HG03159 (cell line): ENCODE measurements around the gene GNAL.
"Not testable (repeated sequence)": the region's sequence is repeated elsewhere in the genome, so short reads cannot be mapped to it uniquely, and the experiment has no call there.

Experiments
- ATAC-seq: cut with Tn5 transposase; IDR thresholded peaks from one replicate; pipeline ENCODE4 v1.9.1; 2021; ENCODE audit warnings: mild to moderate bottlenecking, moderate library complexity; ENCODE audit not compliant: unreplicated experiment

GNAL gene

DNA sequence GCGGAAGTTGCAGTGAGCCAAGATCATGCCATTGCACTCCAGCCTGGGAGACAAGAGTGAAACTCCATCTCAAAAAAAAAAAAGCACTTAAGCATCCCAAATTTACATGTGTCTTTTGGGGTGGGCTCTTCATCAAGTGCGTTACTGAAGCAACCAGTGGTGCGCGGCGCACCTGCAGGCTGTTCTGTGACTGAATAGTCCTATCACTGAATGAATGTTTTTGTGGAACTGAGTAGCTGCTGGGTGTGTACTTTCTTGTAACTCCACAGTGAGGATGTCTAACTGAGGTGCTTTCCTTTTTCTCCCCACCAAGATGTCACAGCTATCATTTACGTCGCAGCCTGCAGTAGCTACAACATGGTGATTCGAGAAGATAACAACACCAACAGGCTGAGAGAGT lies 179.2 kb downstream of the GNAL start:
- no peak for ATAC-seq

DNA sequence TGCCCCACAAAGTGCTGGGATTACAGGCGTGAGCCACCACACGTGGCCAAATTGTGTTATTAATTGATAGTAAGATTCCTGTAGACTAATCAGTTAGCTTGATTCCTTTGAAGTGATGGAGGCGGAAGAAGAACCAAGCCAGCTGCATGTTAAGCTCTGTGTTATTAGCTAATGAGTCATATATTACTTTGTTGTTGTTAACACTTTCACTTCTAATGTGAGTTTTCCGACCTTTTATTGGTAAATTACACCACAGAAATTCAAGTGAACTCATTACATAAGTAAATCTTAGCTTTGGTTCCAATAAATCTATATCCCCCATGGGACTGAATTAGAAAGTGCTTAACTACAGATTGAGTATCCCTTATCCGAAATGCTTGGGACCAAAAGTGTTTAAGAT lies 182.4 kb downstream of the GNAL start:
- no peak for ATAC-seq

DNA sequence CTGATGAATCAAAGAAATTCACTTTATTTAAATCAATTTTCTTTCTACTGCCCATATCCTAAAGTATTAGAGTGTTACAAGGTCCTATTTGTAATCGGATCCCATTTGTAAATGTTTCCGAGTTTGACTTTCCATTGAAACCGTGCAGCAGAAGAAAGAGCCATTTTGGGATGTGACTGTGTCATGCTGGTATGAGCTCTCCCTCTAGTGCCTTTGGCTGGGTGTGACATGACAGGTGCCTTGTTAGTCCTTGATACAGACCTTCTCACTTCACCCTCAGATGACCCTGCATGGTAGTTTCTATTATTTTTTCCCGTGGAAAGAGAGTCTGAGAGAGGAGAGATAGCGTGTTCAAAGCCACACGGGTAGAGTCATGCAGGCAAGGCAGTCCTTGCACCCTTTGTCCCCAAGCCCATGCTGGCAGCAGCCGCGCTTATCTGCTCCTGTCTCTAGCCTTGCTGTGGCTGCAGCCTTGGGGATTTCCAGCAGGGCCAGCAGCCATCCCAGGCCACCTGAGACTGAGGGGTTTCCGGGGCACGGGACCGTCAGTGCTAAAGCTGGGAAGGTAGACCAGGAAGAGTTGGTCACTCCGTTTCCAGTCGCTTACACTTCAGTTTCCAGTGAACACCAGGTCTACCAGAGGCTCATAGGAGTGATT lies 183.5 kb downstream of the GNAL start:
- no peak for ATAC-seq

DNA sequence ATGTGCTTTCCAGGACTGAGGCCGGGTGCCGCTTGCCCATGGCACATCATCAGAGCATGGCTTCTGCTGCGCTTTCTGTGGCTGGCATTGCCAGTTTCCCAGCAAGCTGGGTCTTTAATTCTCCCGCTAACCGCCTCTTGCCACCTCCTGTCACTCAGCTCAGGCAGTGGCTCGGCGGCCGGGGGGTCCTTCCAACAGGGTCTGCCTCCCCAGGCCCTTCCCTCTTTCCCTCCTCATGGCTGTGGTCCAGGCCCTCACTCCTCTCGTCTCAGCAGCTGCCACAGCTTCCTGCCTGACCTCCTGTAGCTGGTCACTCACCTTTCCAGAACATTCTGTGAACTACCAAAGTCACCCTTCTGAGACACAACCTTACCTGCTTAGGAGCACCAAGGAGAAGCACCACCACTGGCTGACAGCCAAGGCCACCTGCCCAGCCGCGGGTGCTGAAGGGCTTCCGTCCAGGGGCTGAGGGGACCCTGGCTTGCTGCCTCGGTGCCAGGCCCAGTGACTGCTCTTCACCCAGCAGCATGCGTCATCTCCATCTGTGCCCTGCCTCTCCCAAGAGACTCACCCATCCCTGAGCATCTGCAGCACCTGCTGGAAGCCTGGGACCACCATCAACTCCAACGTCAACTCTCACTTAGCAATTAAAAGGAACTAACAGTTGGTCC lies 184.7 kb downstream of the GNAL start:
- ATAC-seq: no peak

DNA sequence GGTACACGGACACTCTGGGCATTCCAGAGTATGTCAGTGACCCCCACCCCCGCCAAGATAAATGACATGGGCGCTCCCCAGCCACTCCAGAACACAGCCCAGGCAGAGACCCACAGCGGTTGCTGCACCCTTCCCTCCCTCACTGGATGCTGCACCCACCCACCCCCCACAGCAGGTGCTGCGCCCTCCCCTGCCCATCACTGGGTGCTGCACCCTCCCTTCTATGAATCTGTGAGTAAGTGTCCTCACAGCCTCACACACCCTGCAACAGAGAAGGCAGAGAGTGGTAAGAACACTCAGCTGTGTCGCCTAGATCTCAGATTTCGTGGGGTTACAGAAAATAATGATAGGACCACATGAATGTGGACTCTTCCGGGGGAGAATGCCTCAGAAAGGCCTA lies 185.6 kb downstream of the GNAL start:
- ATAC-seq: no peak

DNA sequence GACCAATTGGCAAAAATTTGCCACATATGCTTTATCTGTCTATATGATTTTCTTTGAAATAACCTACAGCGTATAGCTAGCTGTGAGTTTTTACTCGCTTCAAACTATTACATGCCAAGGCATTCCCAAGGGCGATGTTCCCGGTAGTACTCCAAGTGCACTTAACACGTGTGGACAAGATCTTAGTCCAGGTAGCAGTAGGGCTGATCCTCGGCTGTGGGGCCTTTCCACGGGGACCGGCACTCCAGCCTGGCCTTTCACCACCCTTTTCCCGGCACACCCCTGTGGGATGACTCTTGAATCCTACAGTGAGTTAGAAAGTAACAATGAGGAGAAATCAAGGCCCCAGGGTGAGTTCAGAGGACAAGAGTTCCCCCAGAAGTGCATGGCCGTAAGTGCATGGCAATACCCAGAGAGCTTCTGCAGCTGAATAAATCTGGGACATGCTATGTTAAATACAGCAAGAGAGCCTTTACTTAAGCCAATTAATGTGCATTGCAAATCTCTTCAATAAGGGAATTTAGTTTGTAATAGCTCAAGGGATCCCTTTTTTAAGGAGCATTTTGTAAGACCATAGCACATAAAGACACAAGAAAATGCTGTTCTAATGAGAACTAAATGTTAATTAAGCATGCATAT lies 188.6 kb downstream of the GNAL start:
- ATAC-seq: no peak

DNA sequence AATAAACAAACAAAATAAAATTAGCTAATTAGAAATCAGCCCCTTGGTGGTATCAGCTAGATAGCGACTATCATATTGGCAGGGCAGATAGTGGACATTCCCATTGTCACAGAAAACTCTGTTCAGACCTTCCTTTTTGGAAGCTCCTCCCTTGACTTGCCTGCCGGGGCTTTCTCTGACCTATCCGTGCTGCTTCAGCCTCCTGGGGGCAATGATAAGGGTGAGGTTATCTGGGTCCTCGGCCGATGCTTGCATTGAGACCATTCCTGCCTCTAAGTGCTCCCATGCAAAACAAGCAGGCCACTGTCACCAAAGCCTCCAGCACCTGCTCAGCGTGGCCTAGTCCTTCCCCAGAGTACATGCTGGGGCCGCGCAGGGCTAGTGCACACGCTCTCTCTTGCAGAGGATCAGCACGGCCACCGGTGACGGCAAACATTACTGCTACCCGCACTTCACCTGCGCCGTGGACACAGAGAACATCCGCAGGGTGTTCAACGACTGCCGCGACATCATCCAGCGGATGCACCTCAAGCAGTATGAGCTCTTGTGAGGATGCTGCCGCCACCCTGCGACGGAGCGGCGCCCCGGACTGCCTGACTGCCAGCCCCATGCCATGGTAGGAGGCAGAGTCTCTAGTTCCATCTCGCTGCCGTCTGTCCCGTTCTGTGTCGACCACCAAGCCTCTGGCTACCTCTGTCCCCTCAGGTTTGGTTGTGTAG lies 191.7 kb downstream of the GNAL start:
- no peak for ATAC-seq

DNA sequence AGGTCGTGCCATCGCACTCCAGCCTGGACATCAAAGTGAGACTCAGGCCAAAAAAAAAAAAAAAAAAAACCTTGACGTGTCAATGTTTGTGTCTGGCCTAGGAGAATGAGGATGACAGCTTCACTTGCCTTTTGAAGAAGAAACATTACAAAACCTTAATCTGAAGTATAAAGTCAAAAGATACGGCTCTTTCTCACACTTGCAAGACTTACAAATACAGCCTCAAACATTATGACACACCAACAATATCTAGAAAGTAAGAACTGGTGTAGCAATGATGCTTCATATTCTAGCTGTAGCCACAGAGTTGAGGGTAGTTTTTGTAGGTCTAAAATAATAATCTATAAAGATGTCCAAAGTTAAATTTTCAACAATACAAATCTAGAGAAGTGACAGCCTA lies 193.6 kb downstream of the GNAL start:
- ATAC-seq: no peak

DNA sequence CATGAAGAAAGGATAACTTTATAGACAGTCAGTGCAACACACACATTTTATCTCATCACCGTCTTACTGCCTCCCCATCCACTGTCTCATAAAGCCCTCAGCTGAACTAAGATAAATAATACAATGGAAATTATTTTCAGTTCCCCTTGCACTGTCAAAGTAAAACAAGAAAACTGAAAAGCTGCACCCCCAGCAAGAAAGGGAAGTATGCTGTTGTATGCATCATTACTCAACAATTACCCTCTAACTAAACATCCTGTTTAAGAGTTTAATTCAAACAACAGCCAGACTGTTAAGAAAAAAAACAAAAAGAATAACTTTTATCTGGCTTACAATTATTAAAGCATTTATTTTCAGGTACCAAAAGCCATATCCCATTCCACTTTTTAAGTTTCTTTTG lies 194.1 kb downstream of the GNAL start:
- ATAC-seq: peak; percentile 91

DNA sequence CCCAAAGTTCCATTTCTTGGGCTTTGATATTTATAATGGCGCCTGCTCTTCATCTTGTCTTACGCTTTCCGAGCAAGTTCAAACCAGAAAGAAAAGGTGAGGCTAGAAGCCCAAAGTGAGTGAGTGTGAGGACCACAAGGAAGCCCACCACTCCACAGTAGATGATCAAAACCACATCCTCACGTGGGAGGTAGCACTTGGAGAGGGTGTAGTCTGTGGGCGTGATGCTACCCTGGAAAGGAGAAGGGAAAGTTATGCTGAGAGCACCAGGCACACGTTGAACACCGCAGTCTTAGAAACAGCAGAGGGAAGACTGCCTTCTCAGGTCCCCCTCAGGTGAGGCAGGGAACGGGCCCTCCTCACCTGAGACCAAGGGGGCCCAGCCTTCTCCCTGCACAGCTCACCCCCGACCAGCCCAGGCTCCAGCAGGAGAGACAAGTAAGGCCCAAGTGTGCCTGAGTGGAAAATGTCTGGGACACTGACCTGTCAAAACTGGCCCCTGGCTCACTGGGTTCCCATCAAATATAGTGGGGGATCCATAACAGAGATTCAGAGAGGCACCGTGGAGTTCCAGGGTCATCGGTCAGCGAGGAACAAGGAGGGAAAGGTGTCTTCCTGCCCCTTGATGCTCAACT lies 195.4 kb downstream of the GNAL start:
- no peak for ATAC-seq

DNA sequence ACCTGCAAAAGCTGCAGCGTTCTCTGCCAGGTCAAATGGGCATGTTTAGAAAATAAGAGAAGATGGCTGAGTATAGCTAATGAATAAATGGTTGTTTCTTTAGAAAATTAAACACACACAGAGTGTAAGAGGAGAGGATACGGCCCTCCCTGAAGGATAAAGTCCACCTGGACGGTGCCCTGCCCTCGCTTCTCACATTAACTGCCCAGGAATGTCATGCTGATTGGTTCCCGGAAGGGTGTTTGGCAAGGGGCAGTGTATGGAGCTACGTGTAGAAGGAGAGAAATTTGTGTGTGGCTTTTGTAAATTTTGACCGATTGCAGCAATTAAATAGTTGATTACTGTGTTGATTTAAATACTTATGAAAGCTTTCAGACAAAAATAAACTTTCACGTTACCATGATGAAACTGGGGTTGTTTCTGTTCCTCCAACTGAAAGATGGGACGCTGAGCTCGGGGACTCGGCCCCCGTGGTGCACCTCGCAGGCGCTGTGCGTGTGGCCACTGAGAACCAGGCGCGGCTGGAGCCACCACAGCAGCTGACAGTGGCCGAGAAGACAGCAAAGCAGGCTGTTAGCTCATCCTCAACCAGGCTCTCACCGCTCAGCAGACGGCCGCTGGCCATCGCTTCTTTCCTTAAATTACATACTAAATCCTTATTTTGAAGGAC lies 196.3 kb downstream of the GNAL start:
- ATAC-seq: no peak

DNA sequence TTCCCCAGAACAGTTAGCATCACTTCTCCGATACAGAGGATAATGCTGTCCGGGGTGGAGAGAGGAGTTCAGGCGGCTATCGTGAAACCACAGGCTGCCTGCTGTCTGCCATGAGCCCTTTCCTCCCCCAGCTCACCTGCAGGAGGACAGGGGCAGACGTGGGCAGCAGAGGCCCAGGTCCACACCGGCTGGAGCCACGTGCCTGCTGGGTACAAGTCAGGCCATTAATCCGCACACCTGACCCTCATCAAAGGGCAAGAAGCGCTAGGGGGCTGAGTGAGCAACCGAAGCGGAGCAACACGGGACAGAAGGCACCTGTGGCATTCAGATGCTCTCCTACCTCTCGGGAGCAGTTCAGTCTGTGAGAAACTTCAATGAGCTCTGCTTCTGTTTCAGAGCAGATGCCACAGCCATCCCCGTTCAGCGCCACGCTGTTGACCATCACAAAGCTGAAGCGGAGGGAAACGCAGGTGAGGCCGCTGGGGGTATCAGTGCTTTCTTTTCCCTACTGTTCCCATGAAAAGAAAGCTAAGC lies 197.6 kb downstream of the GNAL start:
- ATAC-seq: no peak

DNA sequence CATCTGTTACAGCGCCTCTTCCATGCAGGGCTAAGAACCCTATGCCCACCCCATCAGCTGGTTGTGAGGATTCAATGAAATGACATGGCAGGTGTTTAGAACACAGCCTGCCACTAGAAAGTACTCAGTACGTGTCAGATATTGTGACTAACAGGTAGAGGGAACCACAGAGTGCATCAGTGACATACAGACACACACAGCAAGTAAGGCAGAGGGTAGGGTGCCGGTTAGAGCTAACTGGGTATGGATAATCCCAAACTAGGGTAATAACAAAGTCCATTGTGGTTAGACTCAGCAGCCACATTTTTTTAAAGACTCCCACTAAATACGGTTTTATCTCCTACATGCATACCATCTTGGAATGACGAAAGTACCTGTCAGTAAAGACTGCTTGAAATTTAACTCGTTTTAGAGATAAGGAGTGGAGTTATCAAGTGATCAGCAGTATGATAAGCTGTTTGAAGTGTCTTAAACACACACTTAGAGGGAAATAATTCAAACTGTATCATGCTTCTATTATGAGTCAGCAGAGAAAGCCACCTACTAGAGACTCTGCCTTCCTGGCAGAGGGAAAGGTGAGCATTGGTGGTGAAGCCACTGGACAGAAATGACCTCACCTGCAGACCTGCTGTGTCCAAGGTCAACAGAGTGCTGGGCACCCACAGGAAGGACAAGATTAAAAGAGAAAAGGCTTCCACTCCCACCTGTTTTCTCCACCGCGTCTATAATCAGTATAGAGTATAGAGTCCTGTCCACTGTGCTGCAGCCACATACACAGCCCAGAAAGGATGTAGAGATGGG lies 198.5 kb downstream of the GNAL start:
- no peak for ATAC-seq

DNA sequence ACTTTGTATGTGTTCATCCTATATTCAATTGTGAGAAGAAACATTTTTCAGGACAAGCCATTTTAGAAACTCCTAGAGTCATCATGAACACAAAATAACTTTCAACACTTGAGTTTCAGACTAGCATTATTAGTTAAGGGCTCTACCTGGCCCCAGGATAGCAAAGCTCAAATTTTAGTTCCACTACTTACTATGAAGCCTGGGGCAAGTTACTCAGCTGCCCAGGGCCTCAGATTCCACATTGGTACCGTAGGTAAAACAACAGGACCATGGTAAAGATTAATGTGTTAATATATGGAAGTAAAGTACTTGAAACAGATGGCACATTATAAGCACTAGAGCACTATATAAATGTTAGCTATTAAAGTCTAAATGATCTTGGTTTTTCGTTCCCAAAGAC lies 199.7 kb downstream of the GNAL start:
- ATAC-seq: no peak

DNA sequence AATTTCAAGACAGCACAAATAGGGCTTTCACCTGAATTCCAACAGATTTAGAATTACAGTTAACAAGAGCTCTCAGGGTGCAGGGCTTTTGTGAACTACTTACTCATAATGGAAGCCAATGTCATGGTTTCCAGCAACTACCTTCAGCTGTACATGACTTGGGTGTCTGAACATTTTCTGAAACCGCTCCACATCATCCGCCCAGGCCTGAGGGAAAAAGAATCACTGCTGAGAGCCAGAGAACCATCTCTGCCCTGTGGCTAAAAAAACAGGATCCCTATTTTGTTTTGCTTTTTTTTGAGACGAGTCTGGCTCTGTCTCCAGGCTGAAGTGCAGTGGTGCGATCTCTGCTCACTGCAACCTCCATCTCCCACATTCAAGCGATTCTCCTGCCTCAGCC lies 200.2 kb downstream of the GNAL start:
- no peak for ATAC-seq

DNA sequence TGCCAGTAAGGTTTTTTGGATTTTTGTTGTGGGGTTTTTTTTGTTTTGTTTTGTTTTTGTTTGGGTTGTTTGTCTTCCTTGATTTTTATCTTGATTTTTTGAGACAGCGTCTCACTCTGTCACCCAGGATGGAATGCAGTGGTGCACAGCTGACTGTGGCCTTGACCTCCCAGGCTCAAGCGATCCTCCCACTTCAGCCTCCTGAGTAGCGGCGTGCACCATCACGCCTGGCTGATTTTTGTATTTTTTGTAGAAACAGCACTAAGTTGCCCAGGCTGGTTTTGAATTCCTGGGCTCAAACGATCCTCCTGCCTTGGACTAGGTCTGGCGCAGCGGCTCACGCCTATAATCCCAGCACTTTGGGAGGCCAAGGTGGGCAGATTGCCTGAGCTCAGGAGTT lies 202.7 kb downstream of the GNAL start:
- no peak for ATAC-seq

DNA sequence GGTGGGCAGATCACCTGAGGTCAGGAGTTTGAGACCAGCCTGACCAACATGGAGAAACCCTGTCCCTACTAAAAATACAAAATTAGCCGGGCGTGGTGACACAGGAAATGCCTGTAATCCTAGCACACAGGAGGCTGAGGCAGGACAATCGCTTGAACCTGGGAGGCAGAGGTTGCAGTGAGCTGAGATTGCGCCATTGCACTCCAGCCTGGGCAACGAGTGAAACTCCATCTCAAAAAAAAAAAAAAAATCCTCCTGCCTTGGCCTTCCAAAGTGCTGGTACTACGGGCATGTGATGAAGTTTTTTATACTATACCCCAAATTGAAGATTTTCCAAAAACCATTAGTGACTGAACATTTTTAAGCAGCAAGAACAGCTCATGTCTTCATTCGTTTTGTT lies 203.4 kb downstream of the GNAL start:
- not testable (repeated sequence) for ATAC-seq

DNA sequence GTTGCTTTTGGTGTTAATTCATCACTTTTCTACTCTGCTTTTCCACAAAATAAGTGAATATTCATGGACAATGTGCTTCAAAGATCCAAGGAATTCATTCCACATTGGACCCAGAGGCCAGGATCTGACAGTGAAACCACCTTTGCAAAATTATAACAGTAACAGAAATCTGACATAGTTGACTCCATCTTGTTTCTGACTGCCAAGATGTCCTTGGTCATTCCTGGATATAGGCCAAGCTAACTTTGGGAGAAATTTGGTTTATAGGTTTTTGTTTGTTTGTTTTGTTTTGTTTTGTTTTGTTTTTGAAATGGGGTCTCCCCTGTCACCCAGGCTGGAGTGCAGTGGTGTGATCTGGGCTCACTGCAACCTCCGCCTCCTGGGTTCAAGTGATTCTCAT lies 208.7 kb downstream of the GNAL start:
- no peak for ATAC-seq

DNA sequence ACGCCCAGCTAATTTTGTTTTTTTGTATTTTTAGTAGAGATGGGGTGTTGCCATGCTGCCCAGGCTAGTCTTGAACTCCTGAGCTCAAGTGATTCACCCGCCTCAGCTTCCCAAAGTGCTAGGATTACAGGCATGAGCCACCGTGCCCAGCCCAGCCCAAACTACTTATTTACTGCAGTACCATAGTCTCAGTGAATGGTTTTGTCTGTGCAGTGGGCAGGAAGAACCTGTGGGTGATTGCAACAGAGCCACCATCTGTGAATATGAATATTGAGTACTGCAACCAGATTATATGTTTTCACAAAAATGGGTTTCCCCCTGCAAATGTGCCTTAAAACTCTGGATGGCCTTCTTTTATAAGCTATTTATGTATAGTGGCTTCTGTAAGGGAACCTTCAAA lies 210.0 kb downstream of the GNAL start:
- ATAC-seq: no peak
